HG03575 (cell line): ENCODE data around the gene FAR1.

Experiments used
- ATAC-seq: cut with Tn5 transposase; IDR thresholded peaks from one replicate; pipeline ENCODE4 v1.9.1; 2021; ENCODE audit not compliant: unreplicated experiment, insufficient number of reproducible peaks, low FRiP score; ENCODE audit errors: extremely low read depth

FAR1 gene

DNA sequence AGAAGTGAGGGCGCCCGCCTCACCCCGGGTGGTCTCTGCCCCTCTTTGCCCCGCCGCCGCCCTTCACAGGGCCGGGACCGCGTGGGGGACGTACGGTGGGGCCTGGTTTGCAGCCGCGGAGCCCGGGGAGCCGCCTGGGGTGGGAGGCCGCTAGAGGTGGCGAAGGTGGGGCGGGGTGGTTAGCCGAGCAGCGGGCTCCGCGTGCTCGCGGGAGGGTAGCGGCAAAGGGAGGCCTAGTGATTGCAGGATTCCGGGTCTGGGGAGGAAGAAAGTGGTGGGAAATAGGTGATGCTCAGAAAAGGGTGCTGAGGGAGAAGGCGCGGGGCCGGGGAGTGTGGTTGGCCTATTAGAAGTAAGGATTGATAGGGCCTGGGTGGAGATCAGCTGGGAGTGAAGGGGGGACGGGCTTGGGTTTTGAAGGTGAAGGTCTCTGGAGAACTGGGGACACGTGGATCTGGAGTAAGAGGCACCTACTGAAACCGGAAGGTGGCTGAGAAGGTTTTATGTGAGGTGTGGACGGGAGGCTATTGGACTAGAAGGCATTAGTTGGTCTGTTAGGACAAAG lies 571 bp downstream of the FAR1 start:
- ATAC-seq, result no peak

DNA sequence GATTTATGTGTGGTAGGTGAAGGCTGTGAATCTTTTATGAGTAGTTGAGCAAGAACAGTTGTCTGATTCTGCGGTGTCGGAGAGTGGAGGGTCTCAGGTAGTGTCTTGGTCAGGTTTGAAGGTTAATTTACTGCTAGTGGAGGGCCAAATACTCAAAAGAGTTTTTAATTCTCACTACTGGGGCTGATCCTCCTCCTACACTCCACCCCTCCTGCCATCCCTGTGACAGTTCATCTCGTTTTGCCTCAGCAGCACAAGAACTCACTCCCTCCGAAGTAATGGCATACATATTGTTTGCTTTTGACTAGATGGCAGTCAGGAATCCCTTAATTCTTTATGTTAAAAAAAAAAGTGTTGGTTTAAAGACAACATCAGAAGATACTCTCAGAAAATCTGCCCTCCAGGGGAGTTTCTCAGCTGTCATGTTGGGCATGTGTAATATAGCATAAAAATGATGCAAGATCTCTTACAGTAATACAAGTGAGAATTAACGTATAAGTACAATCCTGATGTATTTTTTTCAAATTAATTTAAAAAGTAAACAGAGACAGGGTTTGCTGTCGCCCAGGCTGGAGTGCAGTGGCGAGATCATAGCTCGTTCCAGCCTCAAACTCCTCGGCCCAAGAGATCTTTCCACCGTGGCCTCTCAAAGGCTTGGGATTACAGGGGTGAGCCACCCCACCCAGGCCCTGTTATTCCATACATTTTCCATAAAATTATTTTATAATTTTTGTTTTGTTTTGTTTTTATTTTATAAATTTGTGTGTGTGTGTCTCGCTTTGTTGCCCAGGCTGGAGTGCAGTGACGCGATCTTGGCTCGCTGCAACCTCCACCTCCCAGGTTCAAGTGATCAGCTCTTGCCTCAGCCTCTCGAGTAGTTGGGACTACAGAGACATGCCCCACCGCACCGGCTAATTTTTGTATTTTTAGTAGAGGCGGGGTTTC lies 1.3 kb downstream of the FAR1 start:
- no peak for ATAC-seq

DNA sequence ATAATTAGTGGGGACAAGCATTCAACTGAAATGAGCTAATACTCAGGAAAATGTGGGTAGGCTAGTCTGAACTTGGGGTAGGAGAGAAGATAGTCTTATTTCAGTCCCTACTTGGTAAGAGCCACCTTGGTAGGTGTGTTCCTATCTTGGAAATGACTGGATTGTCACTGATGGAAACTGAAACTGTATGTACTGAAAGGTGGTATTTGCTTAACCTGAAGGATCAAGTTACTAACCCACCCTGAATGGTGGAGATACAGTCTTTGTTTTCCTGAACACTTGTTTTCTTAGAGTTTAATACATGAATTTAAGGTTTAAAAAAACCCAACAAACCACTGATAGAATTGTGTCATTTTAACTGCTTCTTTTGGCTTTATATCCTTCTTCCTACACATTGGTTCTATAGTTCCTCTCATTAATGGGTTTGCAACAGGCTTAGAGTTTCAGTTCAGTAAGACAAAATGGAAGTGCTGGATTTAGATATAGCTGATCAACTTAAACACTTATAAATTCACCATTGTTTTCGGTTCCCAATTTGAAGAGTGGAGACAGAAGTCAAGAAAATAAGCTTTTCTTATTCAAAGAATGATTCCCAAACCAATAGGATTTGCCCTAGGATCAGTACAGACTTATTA lies 4.2 kb downstream of the FAR1 start:
- no peak for ATAC-seq

DNA sequence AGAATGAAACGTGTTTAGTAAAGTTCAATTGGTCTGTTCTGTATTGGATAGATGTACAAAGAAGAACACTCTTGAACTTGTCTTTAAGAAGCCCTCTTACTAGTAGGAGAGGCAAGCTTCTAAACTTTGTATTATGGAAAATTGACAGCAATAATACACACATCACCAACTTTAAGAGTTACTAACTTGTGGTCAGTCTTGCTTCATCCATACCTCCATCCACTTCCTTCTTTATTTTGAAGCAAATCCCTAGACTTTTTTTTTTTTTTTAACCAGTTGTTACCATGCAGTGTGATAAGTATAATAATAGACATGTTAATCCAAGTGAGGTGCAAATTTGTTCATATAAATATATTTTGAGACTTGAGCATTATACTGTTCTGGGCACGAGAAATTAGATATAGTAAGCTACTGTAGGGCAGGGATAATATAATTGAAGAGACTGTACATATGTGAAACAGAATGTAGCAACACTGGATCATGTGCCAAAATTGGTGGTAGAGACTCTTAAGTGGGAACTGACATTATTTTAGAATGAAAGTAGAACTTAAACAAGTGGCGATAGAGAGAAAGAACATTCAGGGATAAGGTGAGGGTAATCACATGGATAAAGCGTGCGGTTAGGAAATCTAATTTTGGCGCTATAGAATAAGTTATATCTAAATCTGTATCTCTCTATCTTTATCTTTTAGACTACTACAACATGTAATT lies 6.5 kb downstream of the FAR1 start:
- no peak for ATAC-seq

GRCh38 chr11:13676576-13676975 lies 8.1 kb downstream of the FAR1 start:
- ATAC-seq, result no peak

GRCh38 chr11:13679768-13680167 lies 11.3 kb downstream of the FAR1 start:
- ATAC-seq, result no peak

DNA sequence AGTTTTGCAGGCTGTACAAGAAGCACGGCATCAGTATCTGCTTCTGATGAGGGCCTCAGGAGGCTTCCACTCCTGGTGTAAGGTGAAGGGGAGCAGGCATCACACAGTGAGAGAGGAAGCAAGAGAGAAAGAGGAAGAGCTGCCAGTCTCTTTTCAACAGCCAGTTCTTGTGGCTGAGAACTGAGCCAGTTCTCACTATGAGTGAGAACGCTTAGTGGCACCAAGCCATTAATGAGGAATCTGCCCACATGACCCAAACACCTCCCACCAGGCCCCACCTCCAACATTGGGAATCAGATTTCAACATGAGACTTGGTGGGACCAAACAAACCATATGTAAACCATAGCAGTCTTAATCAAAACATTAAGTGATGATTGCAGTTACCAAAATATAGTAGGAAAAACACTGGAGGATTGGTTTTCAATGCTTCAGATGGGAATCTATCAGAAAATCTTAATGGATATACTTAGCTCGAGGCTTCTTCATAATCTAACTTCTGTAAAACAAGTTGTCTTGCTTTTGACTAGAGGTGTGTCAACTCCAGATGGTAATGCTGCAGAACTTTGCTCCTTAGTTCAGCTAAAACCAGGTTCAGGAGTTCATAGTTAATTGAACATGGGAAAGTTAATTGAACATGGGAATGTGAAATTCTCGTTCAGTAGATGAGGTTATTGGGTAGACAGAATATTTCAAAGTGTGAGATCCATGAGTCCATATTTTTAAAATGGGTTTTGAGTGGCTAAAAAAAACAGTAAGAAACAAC lies 12.2 kb downstream of the FAR1 start:
- no peak for ATAC-seq

DNA sequence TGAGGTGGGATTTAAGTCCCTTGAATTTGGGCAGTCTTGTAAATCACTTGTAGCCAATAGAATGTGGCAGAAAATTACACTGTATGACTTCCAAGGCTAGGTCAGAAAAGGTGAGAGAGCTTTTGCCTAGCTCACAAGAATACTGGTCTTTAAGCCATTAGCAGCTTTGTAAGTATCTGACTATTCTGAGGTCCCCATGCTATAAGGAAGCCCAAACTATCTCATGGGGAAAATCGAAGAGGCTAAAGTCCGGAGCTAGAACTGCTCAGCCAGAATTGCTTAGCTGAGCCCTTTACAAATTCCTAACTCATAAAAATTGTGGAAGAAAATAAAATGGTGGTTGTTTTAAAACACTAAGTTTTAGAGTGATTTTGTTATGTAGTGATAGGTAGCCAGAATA lies 13.0 kb downstream of the FAR1 start:
- no peak for ATAC-seq

DNA sequence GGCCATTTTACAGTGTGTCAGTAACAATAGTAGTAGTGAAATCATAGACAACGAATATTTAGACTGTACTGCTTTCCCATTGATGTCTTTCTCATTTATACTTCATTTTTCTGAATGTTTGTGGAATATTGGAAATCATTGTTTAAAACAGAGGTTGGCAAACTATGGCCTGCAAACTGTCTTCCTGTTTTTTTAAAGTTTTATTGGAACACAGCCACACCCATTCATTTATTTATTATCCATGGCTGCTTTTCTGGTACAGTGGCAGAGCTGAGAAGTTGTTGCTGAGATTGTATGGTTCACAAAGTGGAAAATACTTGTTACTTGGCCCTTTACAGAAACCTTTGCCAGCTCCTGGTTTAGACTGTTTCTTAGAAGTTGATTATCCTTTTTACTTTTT lies 13.7 kb downstream of the FAR1 start:
- ATAC-seq, result no peak

- ATAC-seq, result no peak
Measured at GRCh38 chr11:13685461-13686108, 17.1 kb downstream of the FAR1 start.

- ATAC-seq, result no peak
Measured at GRCh38 chr11:13686776-13687175, 18.3 kb downstream of the FAR1 start.

- ATAC-seq, result no peak
Measured at GRCh38 chr11:13687271-13687670, 18.8 kb downstream of the FAR1 start.

- no peak for ATAC-seq
Measured at GRCh38 chr11:13691286-13691899, 22.9 kb downstream of the FAR1 start.

DNA sequence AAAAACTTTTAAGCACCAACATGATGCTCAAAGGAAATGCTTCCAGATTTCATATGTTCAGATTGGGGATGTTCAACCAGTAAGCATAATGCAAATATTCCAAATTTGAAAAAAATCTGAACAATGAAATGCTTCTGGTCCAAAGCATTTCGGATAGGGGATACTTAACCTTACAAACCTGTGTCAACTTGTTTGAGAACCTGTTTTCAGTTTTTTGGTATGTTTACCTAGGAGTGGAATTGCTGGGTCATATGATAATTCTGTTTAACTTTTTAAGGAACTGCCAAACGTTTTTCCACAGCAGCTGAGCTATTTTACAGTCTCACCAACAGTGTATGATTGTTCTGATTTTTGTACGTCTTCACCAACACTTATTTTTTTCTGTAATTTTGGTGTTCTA lies 23.7 kb downstream of the FAR1 start:
- no peak for ATAC-seq

GRCh38 chr11:13694115-13694514 lies 25.6 kb downstream of the FAR1 start:
- ATAC-seq, result no peak

DNA sequence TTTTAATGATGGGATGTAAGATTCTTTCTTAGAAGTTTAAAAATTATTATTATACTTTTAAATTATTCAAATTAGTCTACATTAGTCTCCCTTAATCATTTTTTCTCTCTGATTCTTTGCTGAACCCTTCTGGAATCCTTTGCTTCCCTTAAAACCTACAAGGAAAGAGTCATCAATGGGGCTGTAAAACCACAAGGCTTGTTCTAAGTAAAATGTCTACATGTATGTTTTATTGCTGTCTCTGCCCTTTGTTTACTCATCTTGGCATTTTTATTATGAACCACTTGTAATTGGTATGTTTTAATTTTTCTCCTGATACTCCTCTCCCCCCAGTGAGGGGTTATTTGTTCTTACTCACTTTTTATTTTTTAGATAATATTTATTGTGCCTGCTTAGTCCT lies 27.4 kb downstream of the FAR1 start:
- no peak for ATAC-seq

DNA sequence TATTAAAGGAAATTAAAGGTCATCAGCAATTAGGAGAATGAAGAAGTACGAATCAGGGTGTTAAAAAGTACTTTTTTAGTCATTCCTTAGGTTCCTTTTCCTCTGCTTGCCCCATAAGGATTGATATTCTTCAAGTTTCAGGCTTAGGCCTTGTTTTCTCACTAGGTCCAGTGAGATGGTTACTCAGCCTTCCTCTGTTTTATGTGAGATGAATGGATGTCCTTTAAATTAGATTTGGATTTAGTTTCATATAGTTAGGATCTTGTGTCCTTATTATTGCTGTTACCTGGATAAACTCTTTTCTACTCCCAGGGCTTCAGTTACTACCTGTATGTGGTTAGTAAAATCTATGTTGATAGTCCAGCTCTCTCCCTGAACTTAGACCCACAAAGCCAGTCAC lies 29.2 kb downstream of the FAR1 start:
- no peak for ATAC-seq

DNA sequence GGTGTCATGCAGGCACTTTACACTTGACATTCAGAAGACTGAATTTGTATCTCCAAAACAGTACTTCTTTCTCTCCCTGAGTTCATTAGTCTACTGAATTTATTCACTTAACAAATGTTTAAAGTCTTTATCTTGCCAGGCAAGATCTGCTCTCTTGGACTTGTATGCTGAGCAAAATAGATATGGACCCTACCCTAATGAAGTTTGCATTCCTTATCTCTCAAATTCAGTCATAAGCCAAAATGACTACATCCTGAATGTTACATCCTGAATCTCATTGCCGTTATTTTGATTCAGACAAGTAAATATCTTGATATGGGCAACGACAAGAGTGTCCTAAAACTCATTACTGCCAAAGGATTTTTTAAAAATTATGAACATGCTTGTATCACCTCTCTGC lies 29.7 kb downstream of the FAR1 start:
- no peak for ATAC-seq
